Fibroblast of the aortic adventitia (primary cell): Measurements from ENCODE around the gene VEZT. TPM values are rescaled to one million over a fixed set of nuclear protein-coding genes. Genes with fewer than 3 reads are reported as not detected.
A peak's percentile ranks its signal among the peaks of the same experiment; 100 is the strongest.

Experiments
- DNase-seq: peaks from one replicate; pipeline ENCODE4 v3.0.0-alpha.2; 2010; ENCODE audit warnings: low read depth
- H3K4me3 ChIP-seq: 2 replicates; pipeline ENCODE4 v1.5.1; 2011; ENCODE audit warnings: low read depth, mild to moderate bottlenecking, control low read depth, low read length, moderate library complexity
- total RNA-seq: library from RNA; depleted of rRNA; stranded (reverse); fragments of >200 nt; gene quantifications from 2 replicates; pipeline ENCODE4 v1.2.3, GENCODE V29; 2012; ENCODE audit warnings: low replicate concordance
- TF ChIP-seq, protein P1 (sequence below): IDR thresholded peaks from 2 replicates; pipeline ENCODE4 v1.5.1; 2011; ENCODE audit warnings: mild to moderate bottlenecking, low read length, control low read depth, inconsistent platforms; ENCODE audit not compliant: insufficient read depth

Gene VEZT
- total RNA-seq, 1 donor = 98.6 TPM

DNA sequence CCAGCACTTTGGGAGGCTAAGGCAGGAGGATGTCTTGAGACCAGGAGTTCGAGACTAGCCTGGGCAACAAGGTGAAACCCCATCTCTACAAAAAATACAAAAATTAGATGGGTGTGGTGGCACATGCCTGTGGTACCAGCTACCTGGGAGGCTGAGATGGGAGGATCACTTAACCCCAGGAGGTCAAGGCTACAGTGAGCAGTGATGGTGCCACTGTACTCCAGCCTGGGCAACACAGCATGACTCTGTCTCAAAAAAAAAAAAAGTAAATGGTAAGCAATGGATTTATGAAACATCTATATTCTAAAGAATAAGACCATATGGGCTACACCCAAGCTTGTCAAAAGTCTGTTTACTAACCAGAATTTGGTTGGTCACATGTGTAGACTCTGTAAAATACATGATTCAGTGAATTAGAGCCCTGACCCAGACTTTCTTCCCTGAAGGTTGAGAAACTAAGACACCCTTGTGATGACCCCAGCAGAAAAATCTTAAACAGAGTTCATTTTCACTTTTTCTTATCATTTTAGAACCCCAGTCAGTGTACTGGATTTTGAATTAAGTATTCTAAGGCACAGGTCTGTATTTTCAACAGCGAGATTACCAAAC lies 12.5 kb upstream of the VEZT start:
- DNase-seq = no peak
- TF ChIP-seq, protein P1, sequence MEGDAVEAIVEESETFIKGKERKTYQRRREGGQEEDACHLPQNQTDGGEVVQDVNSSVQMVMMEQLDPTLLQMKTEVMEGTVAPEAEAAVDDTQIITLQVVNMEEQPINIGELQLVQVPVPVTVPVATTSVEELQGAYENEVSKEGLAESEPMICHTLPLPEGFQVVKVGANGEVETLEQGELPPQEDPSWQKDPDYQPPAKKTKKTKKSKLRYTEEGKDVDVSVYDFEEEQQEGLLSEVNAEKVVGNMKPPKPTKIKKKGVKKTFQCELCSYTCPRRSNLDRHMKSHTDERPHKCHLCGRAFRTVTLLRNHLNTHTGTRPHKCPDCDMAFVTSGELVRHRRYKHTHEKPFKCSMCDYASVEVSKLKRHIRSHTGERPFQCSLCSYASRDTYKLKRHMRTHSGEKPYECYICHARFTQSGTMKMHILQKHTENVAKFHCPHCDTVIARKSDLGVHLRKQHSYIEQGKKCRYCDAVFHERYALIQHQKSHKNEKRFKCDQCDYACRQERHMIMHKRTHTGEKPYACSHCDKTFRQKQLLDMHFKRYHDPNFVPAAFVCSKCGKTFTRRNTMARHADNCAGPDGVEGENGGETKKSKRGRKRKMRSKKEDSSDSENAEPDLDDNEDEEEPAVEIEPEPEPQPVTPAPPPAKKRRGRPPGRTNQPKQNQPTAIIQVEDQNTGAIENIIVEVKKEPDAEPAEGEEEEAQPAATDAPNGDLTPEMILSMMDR = no peak

DNA sequence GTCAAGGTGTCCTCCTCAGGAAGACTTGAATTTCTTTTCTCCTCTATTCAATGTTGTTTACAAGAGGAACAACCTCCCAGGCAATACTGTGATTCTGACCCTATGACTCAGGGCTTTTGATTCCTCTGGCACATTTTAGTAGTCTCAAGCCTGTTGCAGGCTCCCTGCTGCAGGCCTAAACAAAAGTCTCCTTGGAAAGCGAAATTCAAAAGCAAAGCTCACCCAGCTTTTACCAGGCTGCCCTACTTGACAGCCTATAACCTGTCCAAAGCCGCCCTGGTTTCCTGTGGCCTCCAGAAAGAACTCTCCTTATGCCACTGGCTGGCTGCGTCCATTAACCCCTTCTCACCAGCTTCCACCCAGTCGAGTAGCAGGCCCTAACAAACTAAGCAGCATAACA lies 11.9 kb upstream of the VEZT start:
- H3K4me3 ChIP-seq = no peak overlapping the region
- DNase-seq = peak; percentile 90
- TF ChIP-seq, protein P1 = no peak

More for the DNA sequence above, 12.5 kb upstream of the VEZT start:
- H3K4me3 ChIP-seq = no peak overlapping the region

DNA sequence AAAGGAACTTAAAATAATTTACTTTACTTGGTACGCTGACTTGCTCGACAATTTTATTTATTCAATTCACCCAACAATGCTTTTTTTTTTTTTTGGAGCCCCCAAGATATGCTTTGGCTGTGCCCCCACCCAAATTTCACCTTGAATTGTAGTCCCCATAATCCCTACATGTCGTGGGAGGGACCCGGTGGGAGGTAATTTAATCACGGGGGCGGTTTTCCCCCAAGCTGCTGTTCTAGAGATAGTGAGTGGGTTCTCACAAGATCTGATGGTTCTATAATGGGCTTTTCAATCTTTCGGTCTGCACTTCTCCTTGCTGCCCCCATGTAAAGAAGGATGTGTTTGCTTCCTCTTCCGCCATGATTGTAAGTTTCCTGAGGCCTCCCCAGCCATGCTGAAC lies 10.7 kb upstream of the VEZT start:
- TF ChIP-seq, protein P1 = no peak
- H3K4me3 ChIP-seq = no peak overlapping the region
- no peak for DNase-seq

DNA sequence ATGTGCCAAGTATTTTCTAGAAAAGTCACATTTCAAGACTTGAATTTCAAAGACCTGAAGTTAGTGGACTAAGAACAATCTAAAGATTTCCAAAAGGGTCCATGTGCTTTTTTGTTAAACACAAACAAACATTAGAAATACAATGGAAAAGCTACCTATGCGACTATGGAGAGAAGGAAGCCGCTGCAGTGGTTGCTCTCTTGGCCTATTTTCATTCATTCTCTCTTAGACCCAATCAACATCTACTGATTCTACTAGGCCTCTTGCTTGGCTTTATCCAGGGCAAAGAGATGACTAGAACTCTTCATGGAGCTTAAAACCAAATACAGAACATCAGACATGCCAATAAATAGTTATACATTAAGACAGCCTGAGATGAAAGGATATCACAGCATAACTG lies 10.2 kb upstream of the VEZT start:
- TF ChIP-seq, protein P1 = no peak
- H3K4me3 ChIP-seq = no peak overlapping the region
- no peak for DNase-seq

DNA sequence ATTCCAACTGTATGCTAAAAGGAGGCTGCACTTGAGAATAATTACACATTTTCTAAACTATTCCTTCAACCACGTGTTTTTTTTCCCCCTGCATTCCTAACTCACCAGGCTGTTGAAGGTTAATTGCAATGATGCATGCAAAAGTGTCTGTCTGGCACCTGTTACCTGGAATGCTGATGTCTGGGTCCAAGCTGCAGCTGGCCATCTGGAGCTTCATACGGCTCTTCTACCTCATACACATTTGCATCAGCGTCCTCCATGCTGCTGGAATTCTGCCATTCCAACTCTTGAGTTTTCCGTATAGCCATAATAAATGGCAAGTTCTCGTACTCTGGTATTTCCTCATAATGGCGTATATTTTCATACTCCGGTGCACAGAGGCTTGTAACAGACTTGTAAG lies 8.9 kb upstream of the VEZT start:
- DNase-seq = no peak
- TF ChIP-seq, protein P1 = no peak
- no peak overlapping the region for H3K4me3 ChIP-seq

DNA sequence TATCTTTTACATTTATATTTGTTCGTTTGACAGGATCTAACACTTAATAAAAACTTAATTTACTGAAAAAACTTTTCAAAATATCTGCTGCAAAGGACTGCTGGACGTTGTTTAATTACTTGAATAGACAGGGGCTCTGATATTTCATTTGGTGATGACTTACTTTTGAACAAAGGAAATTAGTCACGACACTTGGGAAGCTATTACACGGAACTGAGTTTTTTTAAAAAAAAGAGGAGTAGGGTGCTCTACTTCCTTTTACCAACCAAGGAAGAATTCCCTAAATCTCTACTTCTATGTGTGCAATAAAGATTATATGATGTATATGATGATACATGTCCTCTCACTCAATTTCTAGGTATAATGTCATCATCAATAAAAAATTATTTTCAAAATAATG lies 5.0 kb upstream of the VEZT start:
- DNase-seq = no peak
- H3K4me3 ChIP-seq = no peak overlapping the region
- TF ChIP-seq, protein P1 = no peak

DNA sequence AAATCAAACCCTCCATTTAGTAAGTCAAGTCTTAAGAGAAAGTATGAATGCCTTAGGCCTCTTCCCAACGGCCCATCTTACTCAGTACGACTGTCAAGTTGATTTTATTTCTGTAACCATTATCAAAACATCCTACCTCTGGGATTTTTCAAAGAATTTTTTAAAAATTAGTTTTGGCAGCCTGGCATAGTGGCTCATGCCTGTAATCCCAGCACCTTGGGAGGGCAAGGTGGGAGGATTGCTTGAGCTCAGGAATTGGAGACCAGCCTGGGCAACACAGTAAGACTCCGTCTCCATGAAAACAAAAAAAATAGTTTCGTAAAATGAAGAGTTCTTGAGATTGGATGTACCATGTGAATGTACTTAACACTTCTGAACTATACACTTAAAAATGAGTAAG lies 4.5 kb upstream of the VEZT start:
- no peak overlapping the region for H3K4me3 ChIP-seq
- TF ChIP-seq, protein P1 = no peak

More for the DNA sequence above, 4.5 kb upstream of the VEZT start:
- no peak for DNase-seq
